OCI-LY1 (cell line): ENCODE measurements around the gene CCDC92.

Source experiments
- H2AFZ ChIP-seq: fragments of 200-600 bp; sonication (generic), shearing (Covaris generic); 2 replicates; pipeline ENCODE4 v1.6.0; 2014; ENCODE audit warnings: antibody characterized with exemption, mild to moderate bottlenecking, low read length
- H3F3A ChIP-seq: fragments of 200-600 bp; sonication (generic), shearing (Covaris generic); 2 replicates; pipeline ENCODE4 v1.6.0; 2014; ENCODE audit warnings: mild to moderate bottlenecking, antibody characterized with exemption, low read length, moderate library complexity; ENCODE audit not compliant: insufficient read depth
- H3K27ac ChIP-seq: fragments of 200-600 bp; sonication (generic); 2 replicates; pipeline ENCODE4 v1.5.1; 2014; ENCODE audit warnings: low read length, mixed run types, mild to moderate bottlenecking, low read depth; ENCODE audit not compliant: poor library complexity, severe bottlenecking
- H3K27me3 ChIP-seq: fragments of 200-600 bp; sonication (generic); 2 replicates; pipeline ENCODE4 v1.6.0; 2014; ENCODE audit warnings: antibody characterized with exemption, mild to moderate bottlenecking, low read length, moderate library complexity; ENCODE audit not compliant: insufficient read depth
- H3K36me3 ChIP-seq: fragments of 200-600 bp; sonication (generic); 2 replicates; pipeline ENCODE4 v1.6.1; 2014; ENCODE audit warnings: mild to moderate bottlenecking, antibody characterized with exemption, low read length, moderate library complexity, mixed read lengths; ENCODE audit not compliant: insufficient read depth
- H3K4me1 ChIP-seq: fragments of 200-600 bp; sonication (generic); 2 replicates; pipeline ENCODE4 v1.5.1; 2014; ENCODE audit warnings: mild to moderate bottlenecking, low read length, moderate library complexity; ENCODE audit not compliant: insufficient read depth, severe bottlenecking
- H3K4me2 ChIP-seq: fragments of 200-600 bp; sonication (generic), shearing (Covaris generic); 2 replicates; pipeline ENCODE4 v1.6.1; 2014; ENCODE audit warnings: low read length
- H3K4me3 ChIP-seq: fragments of 200-600 bp; sonication (generic); 2 replicates; pipeline ENCODE4 v1.5.1; 2014; ENCODE audit warnings: low read length, low read depth, mild to moderate bottlenecking, mixed read lengths; ENCODE audit not compliant: poor library complexity, severe bottlenecking
- H3K79me2 ChIP-seq: fragments of 200-600 bp; shearing (Covaris generic); 2 replicates; pipeline ENCODE4 v1.6.1; 2016; ENCODE audit warnings: mixed run types, low read length, mixed read lengths; ENCODE audit not compliant: insufficient read depth
- H3K9ac ChIP-seq: fragments of 200-600 bp; sonication (generic), shearing (Covaris generic); 2 replicates; pipeline ENCODE4 v1.6.1; 2014; ENCODE audit warnings: mild to moderate bottlenecking, low read length, mixed read lengths
- H3K9me2 ChIP-seq: fragments of 200-600 bp; sonication (generic), shearing (Covaris generic); 2 replicates; pipeline ENCODE4 v1.6.1; 2014; ENCODE audit warnings: low read depth, mild to moderate bottlenecking, low read length, mixed read lengths
- H3K9me3 ChIP-seq: fragments of 200-600 bp; shearing (Covaris generic); 2 replicates; pipeline ENCODE4 v1.6.1; 2014; ENCODE audit warnings: low read length, mixed read lengths
- H4K20me1 ChIP-seq: fragments of 200-600 bp; sonication (generic), shearing (Covaris generic); 2 replicates; pipeline ENCODE4 v1.6.0; 2016; ENCODE audit warnings: mild to moderate bottlenecking, low read length; ENCODE audit not compliant: insufficient read depth
- CTCF ChIP-seq: fragments of 200-600 bp; sonication (generic), shearing (Covaris generic); IDR thresholded peaks from 2 replicates; pipeline ENCODE4 v1.5.1; 2017; ENCODE audit warnings: mild to moderate bottlenecking, antibody characterized with exemption, low read length, moderate library complexity, mixed read lengths
- EZH2 ChIP-seq: fragments of 200-600 bp; sonication (generic), shearing (Covaris generic); IDR thresholded peaks from 2 replicates; pipeline ENCODE4 v1.8.0; 2017; ENCODE audit warnings: borderline replicate concordance, mixed run types, mild to moderate bottlenecking, antibody characterized with exemption, low read length, moderate library complexity, mixed read lengths

CCDC92 gene

GRCh38 chr12:124020514-124020949 lies 47.9 kb upstream of the CCDC92 start:
- Histone ChIP-seq H3F3A (no peaks in the 10 kb centered on the region), H3K9me2 (no peaks in the 10 kb centered on the region), H3K9ac (no peak overlapping the region), H3K9me3 (no peaks in the 10 kb centered on the region), H3K79me2 (no peaks in the 10 kb centered on the region), H3K4me1 (no peaks in the 10 kb centered on the region), H3K4me2 (no peak overlapping the region), H3K36me3 (no peaks in the 10 kb centered on the region), H4K20me1 (no peaks in the 10 kb centered on the region), H3K4me3 (no peak overlapping the region), H3K27ac (no peak overlapping the region), H3K27me3 (0 out of 2 replicates have a peak, but pooled peaks cover 3% of the 10 kb centered on the region), H2AFZ (no peak overlapping the region)
- TF ChIP-seq CTCF (no peak), EZH2 (no peak)

- no peak for TF ChIP-seq CTCF
- TF ChIP-seq EZH2: no peak
- H3K27ac ChIP-seq: no peak overlapping the region
Observed at GRCh38 chr12:124019115-124019514, 46.5 kb upstream of the CCDC92 start.

GRCh38 chr12:124018539-124018938 lies 45.9 kb upstream of the CCDC92 start:
- Histone ChIP-seq H3K9me3 (no peaks in the 10 kb centered on the region), H3F3A (no peaks in the 10 kb centered on the region), H3K27me3 (no peaks in the 10 kb centered on the region), H3K4me2 (no peak overlapping the region), H3K9ac (no peak overlapping the region), H3K4me3 (no peak overlapping the region), H3K4me1 (no peaks in the 10 kb centered on the region), H3K79me2 (no peaks in the 10 kb centered on the region), H3K27ac (no peak overlapping the region), H3K36me3 (peaks cover 10% of the 10 kb centered on the region), H4K20me1 (no peaks in the 10 kb centered on the region), H2AFZ (no peak overlapping the region), H3K9me2 (no peaks in the 10 kb centered on the region)
- TF ChIP-seq EZH2 (no peak), CTCF (no peak)

More at GRCh38 chr12:124019115-124019514, 46.5 kb upstream of the CCDC92 start:
- Histone ChIP-seq H3K4me3 (no peak overlapping the region), H2AFZ (no peak overlapping the region), H3K9me3 (no peaks in the 10 kb centered on the region), H3K9me2 (no peaks in the 10 kb centered on the region), H3K9ac (no peak overlapping the region), H3K4me2 (no peak overlapping the region), H3F3A (no peaks in the 10 kb centered on the region), H4K20me1 (no peaks in the 10 kb centered on the region), H3K79me2 (no peaks in the 10 kb centered on the region), H3K36me3 (0 out of 2 replicates have a peak, but pooled peaks cover 6% of the 10 kb centered on the region), H3K4me1 (no peaks in the 10 kb centered on the region), H3K27me3 (no peaks in the 10 kb centered on the region)
